Measurements from ENCODE around the gene APC. TPM values are rescaled to one million over a fixed set of nuclear protein-coding genes. Genes with fewer than 3 reads are reported as not detected.

APC gene
- total and polyA plus RNA-seq, 2 of the 8 experiments (the other 6 are each of a cell fraction or from before 2014, with no cell fraction given): 6.8 to 41.9 TPM

DNA sequence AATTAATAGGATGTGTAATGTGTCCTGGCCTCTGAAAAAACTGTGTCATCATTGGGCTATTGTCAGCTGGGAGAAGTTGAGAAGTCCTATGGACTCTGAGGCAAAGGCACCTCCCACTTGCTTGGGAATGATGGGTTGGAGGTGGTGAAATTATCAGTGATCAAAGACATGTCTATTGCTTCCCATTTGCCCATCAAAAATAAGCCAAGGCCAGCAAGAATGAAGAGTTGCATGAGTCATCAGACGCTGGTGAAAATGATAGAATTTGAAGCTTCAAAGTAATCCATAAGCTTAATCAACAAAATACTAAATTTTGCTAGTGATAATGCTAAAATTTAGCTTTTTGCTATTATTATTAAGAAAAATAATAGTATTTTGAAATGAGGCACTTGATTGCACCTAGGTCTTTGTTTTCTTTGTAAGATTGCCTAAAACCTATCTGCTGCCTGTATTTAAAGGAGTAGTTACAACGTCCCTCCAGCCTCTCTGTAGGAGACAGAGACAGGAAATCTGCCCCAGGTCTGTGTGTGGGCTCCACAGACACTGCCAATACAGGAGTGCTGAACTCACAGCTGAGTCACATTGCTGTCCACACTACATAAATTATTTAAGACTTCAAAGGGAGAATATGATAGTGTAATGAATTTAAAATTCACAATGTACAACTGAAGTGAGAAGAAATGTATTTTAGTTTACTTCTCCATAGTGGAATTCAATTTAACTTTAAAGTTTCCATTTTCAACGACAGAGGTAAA, 48.4 kb upstream of the APC start:
- CTCF ChIA-PET (ENCODE audit: partially characterized antibody): interaction anchor here (0.6 to 8.9 kb wide), 12 partner anchors 8 to 815 kb away, joined by 3 to 111 read pairs (median 4); no protein-coding TSS in a partner anchor
- H2BK12ac ChIP-seq (ENCODE audit: low read depth, low read length): no peak overlapping the region
- H3K9ac ChIP-seq (replicated peaks in 1 of 4; ENCODE audit: extremely low read depth in 1 of 4, low read depth in 3 of 4, low read length in 3 of 4): no peak overlapping the region
- TF ChIP-seq RFX5 (IDR thresholded peaks at IDR 0.05; ENCODE audit: borderline replicate concordance, low read depth, low read length): no peak
- no peak for TF ChIP-seq KDM1A (IDR thresholded peaks at IDR 0.05; ENCODE audit: borderline replicate concordance, low read length)
- TF ChIP-seq HDAC6 (IDR thresholded peaks at IDR 0.05; ENCODE audit: low read depth, low read length): no peak
- no peak for TF ChIP-seq SP1 (IDR thresholded peaks at IDR 0.05; ENCODE audit: low read depth, low read length)
- TF ChIP-seq GABPA (IDR thresholded peaks at IDR 0.05; ENCODE audit: borderline replicate concordance, insufficient read depth, low read length): no peak
- TF ChIP-seq KDM4A (IDR thresholded peaks at IDR 0.05; ENCODE audit: low read depth, low read length, severe bottlenecking): no peak
- no peak for TF ChIP-seq RXRA (IDR thresholded peaks at IDR 0.05; ENCODE audit: insufficient read depth, low read depth, low read length)
- TF ChIP-seq, protein P1, sequence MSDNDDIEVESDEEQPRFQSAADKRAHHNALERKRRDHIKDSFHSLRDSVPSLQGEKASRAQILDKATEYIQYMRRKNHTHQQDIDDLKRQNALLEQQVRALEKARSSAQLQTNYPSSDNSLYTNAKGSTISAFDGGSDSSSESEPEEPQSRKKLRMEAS (IDR thresholded peaks at IDR 0.05): no peak
- TF ChIP-seq NRF1 (IDR thresholded peaks at IDR 0.05; ENCODE audit: low read depth, low read length): no peak
- TF ChIP-seq, protein P2, sequence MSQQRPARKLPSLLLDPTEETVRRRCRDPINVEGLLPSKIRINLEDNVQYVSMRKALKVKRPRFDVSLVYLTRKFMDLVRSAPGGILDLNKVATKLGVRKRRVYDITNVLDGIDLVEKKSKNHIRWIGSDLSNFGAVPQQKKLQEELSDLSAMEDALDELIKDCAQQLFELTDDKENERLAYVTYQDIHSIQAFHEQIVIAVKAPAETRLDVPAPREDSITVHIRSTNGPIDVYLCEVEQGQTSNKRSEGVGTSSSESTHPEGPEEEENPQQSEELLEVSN (IDR thresholded peaks at IDR 0.05): no peak
- no peak for TF ChIP-seq POLR2AphosphoS5 (IDR thresholded peaks at IDR 0.05; ENCODE audit: low read depth, low read length)
- TF ChIP-seq TEAD4 (IDR thresholded peaks at IDR 0.05; ENCODE audit: low read depth, low read length): no peak

More for the DNA sequence above, 48.4 kb upstream of the APC start:
- no peaks in the 10 kb centered on the region for H3K79me2 ChIP-seq (ENCODE audit: control insufficient read depth in 1 of 2, insufficient read depth in 2 of 2, low read length in 2 of 2)
- no peak overlapping the region for H2AK5ac ChIP-seq (ENCODE audit: low read depth, low read length)
- POLR2A ChIA-PET (ENCODE audit: partially characterized antibody): interaction anchor here (0.8 kb wide), 1 partner anchor 17 kb away, joined by 4 read pairs; no protein-coding TSS in a partner anchor
- H4K5ac ChIP-seq (ENCODE audit: insufficient read length, low read depth, low read length): no peak overlapping the region
- no peak overlapping the region for H3K27ac ChIP-seq (ENCODE audit: low read depth, low read length)
- H3K23me2 ChIP-seq (ENCODE audit: low read depth, low read length): no peaks in the 10 kb centered on the region; the same call in 1 of the 2 replicates
- no peak overlapping the region for H3K4me3 ChIP-seq (ENCODE audit: extremely low read depth in 1 of 4, insufficient read depth in 2 of 4, low read depth in 3 of 4, low read length in 4 of 4)
- FAIRE-seq (no peak), DNase-seq (ENCODE audit: low read depth in 1 of 2, low spot score in 2 of 2) (no peak)
- H2BK20ac ChIP-seq (ENCODE audit: low read length): no peak overlapping the region
- H4K91ac ChIP-seq (replicated peaks; ENCODE audit: insufficient read length, low read length): no peak overlapping the region
- H3K56ac ChIP-seq (replicated peaks; ENCODE audit: insufficient read length, low read depth, low read length): no peak overlapping the region
- no peak overlapping the region for H2BK5ac ChIP-seq (ENCODE audit: low read depth, low read length)
- H3K9me3 ChIP-seq (ENCODE audit: insufficient read depth in 2 of 2, low read depth in 1 of 2, low read length in 1 of 2): peaks cover 0 to 4% of the 10 kb centered on the region in 2 experiments; a peak in 1 of 4 replicates
- H3K4me1 ChIP-seq (replicated peaks in 1 of 4; ENCODE audit: control insufficient read depth in 3 of 4, insufficient read depth in 4 of 4, low read length in 3 of 4): peaks cover 0 to 4% (median 0%) of the 10 kb centered on the region in 4 experiments; a peak in 2 of 7 replicates
- H3K18ac ChIP-seq (ENCODE audit: extremely low read depth, low read length): no peak overlapping the region
- H3K14ac ChIP-seq (ENCODE audit: insufficient read length): no peak overlapping the region
- no peak overlapping the region for H2BK120ac ChIP-seq (replicated peaks; ENCODE audit: low read depth, low read length)
- no peak overlapping the region for H3K4me2 ChIP-seq (ENCODE audit: insufficient read depth in 1 of 2, low read depth in 2 of 2, low read length in 2 of 2)
- no peaks in the 10 kb centered on the region for H3K36me3 ChIP-seq (ENCODE audit: control insufficient read depth in 2 of 4, insufficient read depth in 4 of 4, low read length in 3 of 4)
- no peak overlapping the region for H2AFZ ChIP-seq (ENCODE audit: low read length)
- no peaks in the 10 kb centered on the region for H4K20me1 ChIP-seq (replicated peaks in 1 of 2; ENCODE audit: control insufficient read depth in 1 of 2, insufficient read depth in 2 of 2, low read length in 2 of 2)
- H3K23ac ChIP-seq (ENCODE audit: insufficient read length): no peak overlapping the region
- H3K79me1 ChIP-seq (ENCODE audit: low read depth, low read length): no peaks in the 10 kb centered on the region
- H3K27me3 ChIP-seq (replicated peaks in 1 of 4; ENCODE audit: control insufficient read depth in 3 of 4, extremely low read depth in 1 of 4, insufficient read depth in 3 of 4, low read length in 3 of 4): no peaks in the 10 kb centered on the region; a peak in 1 of 7 replicates
- 84% methylated on average over 3 of the region's 3 CpGs; no CpG with 5 or more reads in 1 of the 2 experiments for WGBS, 2 experiments (ENCODE audit: extremely low coverage in 1 of 2, insufficient coverage in 1 of 2, insufficient read length in 1 of 2, insufficient replicate concordance in 2 of 2, low coverage in 1 of 2, low lambda C conversion rate in 2 of 2, missing lambda C conversion rate in 1 of 2)
- H3K4ac ChIP-seq (replicated peaks; ENCODE audit: insufficient read length, low read depth, low read length): no peak overlapping the region
- H4K8ac ChIP-seq (ENCODE audit: extremely low read depth, insufficient read depth, low read length): no peak overlapping the region
- H2BK15ac ChIP-seq (ENCODE audit: low read length): no peak overlapping the region
